Epithelial cell of umbilical artery (primary cell): ENCODE data around the gene PDE6H. TPM values are rescaled to one million over a fixed set of nuclear protein-coding genes. Genes with fewer than 3 reads are reported as not detected.

Experiments used
- total RNA-seq: library from RNA; depleted of rRNA; stranded (reverse); fragments of >200 nt; gene quantifications from 2 replicates; pipeline ENCODE4 v1.2.3, GENCODE V29; 2014

Gene PDE6H
- not detected in 2 replicates for total RNA-seq

GRCh38 chr12:14972816-14973215, at the start of gene PDE6H:
Gene PDE6H (plus strand): TSS chr12:14973042. CDS start chr12:14978013, 4,971 bp downstream.

GRCh38 chr12:14938301-14938700, 34.5 kb upstream of the PDE6H start, which contains the start of gene ERP27:
Gene ERP27 (minus strand): TSS chr12:14938537. CDS start chr12:14938508, 29 bp downstream.

GRCh38 chr12:14961466-14962152, 11.2 kb upstream of the PDE6H start, which contains the start of gene ARHGDIB:
Gene ARHGDIB (minus strand): TSS chr12:14961601. CDS start chr12:14950712, 10,889 bp downstream.

Other genes with a start within 250 kb of the PDE6H start
- 4.5 and 6.7 TPM in 2 replicates for gene WBP11, start 169.6 kb upstream of the PDE6H start, total RNA-seq
- gene C12orf60, start 169.4 kb upstream of the PDE6H start, total RNA-seq = 0.91 and 0.97 TPM in 2 replicates
- 0.32 and 0.46 TPM in 2 replicates for gene SMCO3, start 158.9 kb upstream of the PDE6H start, total RNA-seq
- 16.9 and 29.5 TPM in 2 replicates for gene ART4, start 129.5 kb upstream of the PDE6H start, total RNA-seq
- 42.1 and 237 TPM in 2 replicates for gene MGP, start 87.2 kb upstream of the PDE6H start, total RNA-seq
- 0.15 and 0.32 TPM in 2 replicates for gene ERP27, start 34.5 kb upstream of the PDE6H start, total RNA-seq
- 199 and 403 TPM in 2 replicates for gene ARHGDIB, start 11.4 kb upstream of the PDE6H start, total RNA-seq
- gene RERG, start 248.4 kb downstream of the PDE6H start, total RNA-seq = not detected in 2 replicates